ENCODE measurements around the gene NEAT1.

DNA sequence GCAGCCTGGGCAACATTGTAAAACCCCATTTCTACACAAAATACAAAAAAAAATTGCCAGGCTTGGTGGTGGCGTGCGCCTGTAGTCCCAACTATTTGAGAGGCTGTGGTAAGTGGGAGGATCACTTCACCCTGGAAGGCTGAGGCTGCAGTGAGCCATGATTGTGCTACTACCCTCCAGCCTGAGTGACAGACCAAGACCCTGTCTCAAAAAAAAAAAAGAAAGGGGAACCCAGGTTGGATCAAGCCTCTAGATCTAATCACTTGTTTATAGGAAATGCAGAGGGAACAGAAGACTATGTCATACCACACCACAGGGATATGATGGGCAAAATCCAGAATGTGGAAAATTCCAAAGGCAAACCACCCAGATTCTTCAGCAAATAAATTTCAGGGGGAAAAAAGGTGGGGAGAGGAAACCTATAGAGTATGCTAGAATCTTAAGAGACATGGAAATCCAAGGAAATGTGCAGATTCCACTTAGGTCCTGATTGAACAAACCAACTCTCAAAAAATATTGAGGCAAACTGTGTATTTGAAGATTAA is 59.8 kb downstream of the NEAT1 start:
- no peak for TF ChIP-seq CTCF (IDR thresholded peaks at IDR 0.05)
- TF ChIP-seq POLR2A (IDR thresholded peaks at IDR 0.05) = no peak
- TF ChIP-seq EP300 (IDR thresholded peaks at IDR 0.05) = no peak
- TF ChIP-seq POLR2AphosphoS5 (IDR thresholded peaks at IDR 0.05) = no peak

All from gastroesophageal sphincter (tissue), 3 donors.